ENCODE measurements around the gene TREM1.

GRCh38 chr6:41334482-41335040 lies 48.1 kb upstream of the TREM1 start:
- no peak for TF ChIP-seq EP300 (IDR thresholded peaks at IDR 0.05; ENCODE audit: low read depth)
- no peak for TF ChIP-seq CTCF (IDR thresholded peaks at IDR 0.05)
